Ureter (tissue), 1 donor: ENCODE results near the gene GSTM4. TPM values are rescaled to one million over a fixed set of nuclear protein-coding genes. Genes with fewer than 3 reads are reported as not detected.
"Not testable (repeated sequence)": the region's sequence is repeated elsewhere in the genome, so short reads cannot be mapped to it uniquely, and the experiment has no call there.

Experiments used
- DNase-seq: peaks from one replicate; pipeline ENCODE4 v3.0.0-alpha.2; 2020; ENCODE audit warnings: low spot score
- total RNA-seq: library from RNA; stranded (reverse); gene quantifications from one replicate; pipeline ENCODE4 v1.2.4, GENCODE V29; 2023
- donor health status: DM: yes; HTN: yes; CAD: no.

Gene GSTM4
- total RNA-seq, 1 donor from 2014 or later, result 38.2 TPM

GRCh38 chr1:109667452-109668122, 11.7 kb downstream of the GSTM4 start, which contains the start of gene GSTM2:
GSTM2 (plus strand) TSS chr1:109668057; CDS start chr1:109668116, 59 bp downstream.
- peak; percentile 93 for DNase-seq

GRCh38 chr1:109668123-109668775, 12.3 kb downstream of the GSTM4 start:
- DNase-seq, result no peak

GRCh38 chr1:109669246-109669948, 13.5 kb downstream of the GSTM4 start:
- no peak for DNase-seq

GRCh38 chr1:109669949-109670302, 14.0 kb downstream of the GSTM4 start:
- not testable (repeated sequence) for DNase-seq

- no peak for DNase-seq
Observed at GRCh38 chr1:109671067-109671466, 15.2 kb downstream of the GSTM4 start.

- DNase-seq, result not testable (repeated sequence)
Observed at GRCh38 chr1:109673861-109674260, 18.0 kb downstream of the GSTM4 start.

- DNase-seq, result not testable (repeated sequence)
Observed at GRCh38 chr1:109676683-109677381, 20.9 kb downstream of the GSTM4 start.

GRCh38 chr1:109677459-109677858, 21.6 kb downstream of the GSTM4 start:
- DNase-seq, result no peak

GRCh38 chr1:109678637-109679036, 22.7 kb downstream of the GSTM4 start:
- DNase-seq, result not testable (repeated sequence)

- DNase-seq, result not testable (repeated sequence)
Observed at GRCh38 chr1:109684777-109685176, 28.9 kb downstream of the GSTM4 start.

- DNase-seq, result not testable (repeated sequence)
Observed at GRCh38 chr1:109685399-109685798, 29.5 kb downstream of the GSTM4 start.

GRCh38 chr1:109685890-109686289, 30.0 kb downstream of the GSTM4 start:
- DNase-seq, result not testable (repeated sequence)

GRCh38 chr1:109687109-109687508, 31.2 kb downstream of the GSTM4 start:
- not testable (repeated sequence) for DNase-seq

- no peak for DNase-seq
Observed at GRCh38 chr1:109687641-109688499, 32.0 kb downstream of the GSTM4 start, which contains the start of gene GSTM1. GSTM1 (plus strand) TSS chr1:109687817; CDS start chr1:109687874, 57 bp downstream.

GRCh38 chr1:109689844-109690405, 34.0 kb downstream of the GSTM4 start:
- DNase-seq, result no peak

GRCh38 chr1:109691759-109692158, 35.9 kb downstream of the GSTM4 start:
- no peak for DNase-seq

- DNase-seq, result not testable (repeated sequence)
Observed at GRCh38 chr1:109694400-109694799, 38.5 kb downstream of the GSTM4 start.

GRCh38 chr1:109695138-109695537, 39.2 kb downstream of the GSTM4 start:
- not testable (repeated sequence) for DNase-seq

- no peak for DNase-seq
Observed at GRCh38 chr1:109697066-109697465, 41.2 kb downstream of the GSTM4 start.

GRCh38 chr1:109697861-109698260, 42.0 kb downstream of the GSTM4 start:
- DNase-seq, result not testable (repeated sequence)

GRCh38 chr1:109702940-109703339, 47.0 kb downstream of the GSTM4 start:
- DNase-seq, result not testable (repeated sequence)
